Measurements from ENCODE around the gene CAMTA1.

CAMTA1 gene

GRCh38 chr1:7427605-7428300 is 642.5 kb downstream of the CAMTA1 start:
- DNase-seq = no peak

GRCh38 chr1:7429290-7429689 is 644.0 kb downstream of the CAMTA1 start:
- no peak for DNase-seq

- DNase-seq = no peak
Observed at GRCh38 chr1:7430047-7430608, 644.9 kb downstream of the CAMTA1 start.

- no peak for DNase-seq
Observed at GRCh38 chr1:7430691-7431090, 645.4 kb downstream of the CAMTA1 start.

GRCh38 chr1:7432102-7432899 is 647.0 kb downstream of the CAMTA1 start:
- no peak for DNase-seq

GRCh38 chr1:7432900-7433380 is 647.7 kb downstream of the CAMTA1 start:
- no peak for DNase-seq

GRCh38 chr1:7434566-7434965 is 649.3 kb downstream of the CAMTA1 start:
- no peak for DNase-seq

GRCh38 chr1:7435276-7436055 is 650.2 kb downstream of the CAMTA1 start:
- no peak for DNase-seq

GRCh38 chr1:7436056-7437005 is 651.1 kb downstream of the CAMTA1 start:
- DNase-seq = no peak

- DNase-seq = no peak
Observed at GRCh38 chr1:7437036-7437435, 651.8 kb downstream of the CAMTA1 start.

GRCh38 chr1:7437608-7438395 is 652.5 kb downstream of the CAMTA1 start:
- no peak for DNase-seq

- DNase-seq = no peak
Observed at GRCh38 chr1:7438396-7438785, 653.1 kb downstream of the CAMTA1 start.

- no peak for DNase-seq
Observed at GRCh38 chr1:7438921-7439655, 653.8 kb downstream of the CAMTA1 start.

- no peak for DNase-seq
Observed at GRCh38 chr1:7440154-7440553, 654.9 kb downstream of the CAMTA1 start.

- DNase-seq = no peak
Observed at GRCh38 chr1:7441143-7441841, 656.0 kb downstream of the CAMTA1 start.

GRCh38 chr1:7442036-7442435 is 656.8 kb downstream of the CAMTA1 start:
- no peak for DNase-seq

- no peak for DNase-seq
Observed at GRCh38 chr1:7442918-7443317, 657.7 kb downstream of the CAMTA1 start.

- no peak for DNase-seq
Observed at GRCh38 chr1:7444363-7444762, 659.1 kb downstream of the CAMTA1 start.

GRCh38 chr1:7447093-7447492 is 661.8 kb downstream of the CAMTA1 start:
- no peak for DNase-seq

GRCh38 chr1:7447736-7448135 is 662.5 kb downstream of the CAMTA1 start:
- DNase-seq = no peak
